Pons (tissue), 1 donor: ENCODE data around the gene FCRL6.

ENCODE experiments used
- DNase-seq: peaks from one replicate; pipeline ENCODE4 v3.0.0-alpha.2; 2016; ENCODE audit warnings: low spot score

The FCRL6 gene

DNA sequence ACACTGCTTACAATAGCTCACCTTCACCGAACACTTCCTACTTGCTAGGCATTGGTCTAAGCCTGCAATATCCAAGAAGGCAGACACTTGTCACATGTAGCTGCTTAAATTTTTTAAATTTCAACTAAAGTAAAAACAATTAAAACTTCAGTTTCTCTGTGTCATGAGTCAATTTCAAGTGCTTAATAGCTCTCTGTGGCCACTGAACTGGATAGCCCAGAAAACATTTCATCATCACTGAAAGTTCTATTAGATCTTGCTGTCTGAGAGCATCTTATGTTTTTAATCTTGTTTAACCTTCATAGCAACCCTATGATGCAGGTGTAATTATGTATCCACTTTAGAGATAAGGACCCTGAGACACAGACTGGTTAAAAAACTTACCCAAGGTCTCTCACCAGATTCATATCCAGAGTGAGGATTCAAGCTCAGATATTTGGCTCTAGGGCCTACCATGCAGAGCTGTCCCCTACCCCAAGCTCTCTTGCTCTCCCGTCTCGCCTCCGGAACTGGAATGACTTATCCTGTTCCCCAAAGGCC, 2.6 kb upstream of the FCRL6 start:
- DNase-seq, result no peak

DNA sequence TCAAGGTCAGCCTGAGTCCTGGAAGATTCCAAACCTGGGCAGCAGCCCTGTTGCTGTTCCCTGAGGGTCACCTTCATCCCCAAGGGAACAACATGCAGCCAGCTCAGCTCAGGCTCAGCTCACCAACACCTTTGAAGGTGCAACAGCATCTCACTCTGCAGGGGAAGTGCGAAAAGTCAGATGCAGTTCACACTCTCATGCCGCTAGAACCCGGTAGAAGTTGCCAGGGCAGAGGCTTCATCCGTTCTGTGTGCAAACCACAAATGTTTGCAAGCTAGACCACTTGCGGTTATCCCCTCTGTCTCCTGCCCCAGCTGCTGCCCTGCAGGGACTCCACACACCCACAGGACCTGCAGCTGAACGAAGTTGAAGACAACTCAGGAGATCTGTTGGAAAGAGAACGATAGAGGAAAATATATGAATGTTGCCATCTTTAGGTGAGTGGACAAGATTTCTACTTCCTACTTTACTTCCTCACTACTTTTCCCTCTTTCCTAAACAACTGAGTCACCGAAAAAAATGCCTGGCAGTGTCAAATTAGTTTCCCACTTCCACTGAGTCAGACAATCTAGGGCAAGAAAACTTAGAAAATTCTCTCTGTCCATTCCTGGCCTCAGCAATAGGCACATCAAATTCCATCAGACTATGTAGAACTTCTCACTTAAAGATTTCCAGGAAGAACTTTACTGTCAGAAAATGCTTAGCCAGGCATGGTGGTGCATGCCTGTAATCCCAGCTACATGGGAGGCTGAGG, 1.8 kb upstream of the FCRL6 start:
- no peak for DNase-seq

DNA sequence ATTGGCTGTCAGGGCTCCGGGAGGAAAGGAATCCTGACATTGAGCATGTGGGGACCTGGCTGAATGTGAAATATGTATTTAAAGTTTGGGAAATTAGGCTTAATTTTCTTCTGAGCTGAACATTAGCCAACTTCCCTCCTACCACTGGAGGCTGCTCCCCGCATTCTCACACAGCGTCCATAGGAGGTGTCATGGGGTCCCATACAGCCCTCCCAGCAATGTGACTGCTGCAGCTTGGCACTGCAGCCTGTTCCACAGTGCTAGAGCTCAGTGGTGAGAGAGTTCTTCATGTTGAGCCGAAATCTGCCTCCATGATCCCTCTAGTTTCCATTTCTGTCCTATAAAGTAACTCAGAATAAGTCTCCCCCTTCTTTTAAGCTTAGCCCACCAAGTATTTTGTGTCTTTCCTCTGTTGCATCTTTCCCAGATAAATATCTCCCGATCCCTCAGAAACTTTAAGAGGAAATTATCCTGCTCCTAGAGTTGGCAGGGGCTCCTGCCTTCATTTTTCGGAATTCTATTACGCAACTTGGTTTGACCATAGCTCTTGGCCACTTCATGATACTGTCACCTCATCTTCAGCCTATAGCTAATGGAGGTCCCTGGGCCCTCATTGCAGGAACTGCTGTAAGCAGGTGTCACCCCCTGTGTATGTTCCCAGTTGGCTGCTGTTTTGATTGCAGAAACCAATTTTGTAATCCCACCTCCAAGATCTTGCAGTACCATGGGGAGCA, 2.0 kb downstream of the FCRL6 start:
- DNase-seq, result no peak

DNA sequence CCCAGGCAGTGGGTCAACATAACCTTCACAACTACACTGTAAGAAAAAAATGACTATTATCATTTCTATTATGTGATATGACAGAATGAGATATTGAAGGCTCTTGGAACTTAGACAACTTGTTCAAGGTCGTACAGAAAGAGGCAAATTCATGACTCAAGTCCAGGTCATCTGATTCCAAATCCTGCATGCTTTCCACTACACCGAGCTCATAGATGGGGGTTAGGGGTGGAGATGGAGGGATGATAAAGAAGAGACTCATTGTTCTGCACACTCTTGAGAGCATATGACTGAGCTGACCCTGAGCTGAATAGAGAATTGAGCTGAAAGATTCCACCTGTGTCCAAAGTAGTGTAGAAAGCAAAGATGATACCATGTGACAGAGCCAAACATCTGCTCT, 2.8 kb downstream of the FCRL6 start:
- no peak for DNase-seq

DNA sequence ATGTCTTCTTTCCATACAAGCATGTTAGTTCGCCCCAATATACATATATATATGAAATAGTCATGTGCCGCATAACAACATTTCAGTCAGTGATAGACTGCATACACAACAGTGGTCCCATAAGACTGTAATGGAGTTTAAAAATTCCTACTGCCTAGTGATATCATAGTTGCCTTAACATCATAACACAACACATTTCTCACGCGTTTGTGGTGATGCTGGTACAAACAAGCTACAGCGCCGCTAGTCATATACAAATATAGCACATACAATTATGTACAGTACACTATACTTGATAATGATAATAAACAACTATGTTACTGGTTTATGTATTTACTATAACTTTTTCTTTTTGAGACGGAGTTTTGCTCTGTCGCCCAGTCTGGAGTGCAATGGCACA, 13.8 kb downstream of the FCRL6 start:
- DNase-seq, result no peak

DNA sequence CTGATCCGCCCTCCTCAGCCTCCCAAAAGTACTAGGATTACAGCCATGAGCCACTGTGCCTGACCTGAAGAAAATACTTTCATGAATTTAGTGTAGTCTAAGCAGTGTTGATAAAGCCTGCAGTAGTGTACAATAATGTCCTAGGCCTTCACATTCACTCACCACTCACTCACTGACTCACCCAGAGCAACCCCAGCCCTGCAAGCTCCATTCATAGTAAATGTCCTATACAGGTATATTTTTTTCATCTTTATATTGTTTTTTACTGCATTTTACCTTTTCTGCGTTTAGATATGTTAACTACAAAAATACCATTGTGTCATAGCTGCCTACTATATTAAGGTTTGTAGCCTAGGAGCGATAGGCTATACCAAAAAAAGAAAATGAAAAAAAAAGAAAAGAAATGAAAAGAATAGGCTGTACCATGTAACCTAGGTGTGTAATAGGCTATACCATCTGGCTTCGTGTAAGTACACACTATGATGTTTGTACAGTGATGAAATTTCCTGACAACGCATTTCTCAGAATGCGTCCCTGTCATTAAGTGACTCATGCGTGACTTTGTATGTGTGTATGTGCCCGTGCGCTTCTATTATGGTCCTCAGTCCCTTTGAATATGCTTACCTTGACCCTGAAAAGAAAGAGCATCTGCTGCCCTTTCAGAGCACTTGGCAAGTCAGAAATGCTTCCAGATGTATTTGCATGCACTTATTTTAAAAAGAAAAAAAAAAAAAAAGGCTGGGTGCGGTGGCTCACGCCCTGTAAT, 15.3 kb downstream of the FCRL6 start:
- no peak for DNase-seq

DNA sequence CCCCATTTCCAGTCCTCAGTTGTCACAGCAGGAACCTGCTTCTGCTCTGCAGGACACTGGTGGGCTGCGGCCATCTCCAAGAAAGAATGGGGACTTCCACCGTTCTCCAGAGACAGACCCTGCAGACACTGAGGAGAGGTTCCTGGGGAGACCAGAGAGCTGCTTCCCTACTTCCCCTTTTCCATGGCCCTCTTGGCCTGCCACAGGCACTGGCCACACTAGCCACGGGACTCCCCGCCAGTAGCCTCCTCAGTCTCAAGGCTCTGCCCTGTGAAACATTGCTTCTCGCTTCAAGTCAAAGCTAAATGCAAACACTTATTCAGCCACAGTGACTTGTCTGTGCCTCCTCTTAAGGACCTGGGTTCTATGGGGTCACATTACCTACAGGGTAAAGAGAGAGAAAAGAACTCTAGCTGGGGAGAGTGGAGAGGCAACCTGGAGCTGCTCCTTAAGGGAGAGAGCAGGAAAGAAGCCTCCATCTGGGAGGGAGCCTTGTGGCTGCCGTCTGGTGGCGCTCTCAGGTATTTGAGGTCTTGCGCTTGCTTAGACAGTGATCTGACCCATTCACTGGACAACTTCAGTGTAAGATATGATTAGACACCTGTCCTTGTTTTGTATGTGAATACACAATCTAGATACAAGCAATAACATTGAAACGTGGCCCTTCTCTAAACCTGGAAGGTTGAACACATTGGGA, 19.2 kb downstream of the FCRL6 start:
- no peak for DNase-seq

DNA sequence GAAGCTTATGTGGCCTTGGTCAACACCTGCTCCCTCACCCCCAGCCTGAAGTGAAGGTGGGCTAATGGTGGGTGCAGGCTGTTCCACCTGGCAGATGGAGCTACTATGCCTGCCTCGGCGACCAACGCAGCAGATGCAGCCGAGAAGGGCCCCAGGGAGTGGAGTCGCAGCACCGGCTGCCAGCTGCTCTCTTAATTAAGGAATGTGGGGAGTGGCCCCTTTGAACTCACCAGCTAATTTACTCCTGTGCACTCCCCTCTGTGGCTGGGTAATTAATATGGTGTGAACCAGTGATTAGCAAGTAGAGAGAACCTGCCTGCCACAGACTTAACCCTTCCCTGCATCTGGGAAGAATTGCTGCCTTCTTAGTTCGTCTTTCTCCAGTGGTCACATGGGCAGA, 21.2 kb downstream of the FCRL6 start:
- no peak for DNase-seq

DNA sequence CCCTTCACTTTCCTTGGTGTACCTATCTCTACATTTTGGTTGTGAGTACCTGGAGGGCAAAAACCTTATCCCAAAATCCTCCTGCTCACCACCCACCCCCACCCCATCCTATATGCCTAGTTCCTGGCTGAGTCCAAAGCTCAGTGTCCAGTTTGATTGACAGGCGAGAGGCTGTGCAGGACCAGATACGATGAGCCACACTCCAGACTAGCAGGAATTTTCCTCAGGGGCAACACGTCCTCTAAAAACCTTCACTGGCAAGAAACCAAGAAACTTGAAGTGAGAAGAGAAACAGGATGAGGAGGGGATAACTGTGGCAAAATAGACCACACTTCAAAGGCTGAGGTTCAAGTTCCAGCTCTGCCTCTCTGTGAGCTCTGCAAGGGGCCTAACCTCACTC, 23.4 kb downstream of the FCRL6 start:
- DNase-seq, result no peak

DNA sequence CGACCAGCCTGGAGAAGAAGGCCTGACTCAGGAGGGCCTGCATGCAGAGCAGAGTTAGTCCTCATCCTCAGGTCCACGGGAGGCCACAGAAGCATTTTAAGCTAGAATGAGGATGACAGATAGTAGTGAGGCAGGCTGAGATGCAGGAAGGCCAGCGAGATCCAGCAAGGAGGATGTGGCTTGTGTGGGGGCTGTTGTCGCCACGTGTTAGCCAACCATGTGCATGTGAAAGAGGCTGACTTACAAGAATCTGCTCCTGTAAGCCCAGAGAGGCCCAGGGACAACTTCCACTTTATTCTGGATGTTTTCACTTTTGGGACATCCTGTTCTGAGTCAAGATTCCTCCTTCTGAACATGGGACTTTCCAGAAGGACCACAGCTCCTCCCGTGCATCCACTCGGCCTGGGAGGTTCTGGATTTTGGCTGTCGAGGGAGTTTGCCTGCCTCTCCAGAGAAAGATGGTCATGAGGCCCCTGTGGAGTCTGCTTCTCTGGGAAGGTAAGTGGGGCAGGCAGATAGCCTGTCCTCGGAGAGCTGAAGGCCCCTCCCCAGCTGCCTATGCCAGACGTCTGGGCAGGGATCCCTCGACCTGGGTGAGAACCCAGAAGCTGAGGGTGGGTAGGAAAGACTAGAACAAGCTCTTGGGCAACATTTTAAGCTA, 24.4 kb downstream of the FCRL6 start, which contains the start of gene SLAMF8:
TSS of gene SLAMF8 (plus strand) at position 433 of the 661 bp plus-strand sequence. CDS start at position 459, 26 bp downstream.
- peak; percentile 54 for DNase-seq

DNA sequence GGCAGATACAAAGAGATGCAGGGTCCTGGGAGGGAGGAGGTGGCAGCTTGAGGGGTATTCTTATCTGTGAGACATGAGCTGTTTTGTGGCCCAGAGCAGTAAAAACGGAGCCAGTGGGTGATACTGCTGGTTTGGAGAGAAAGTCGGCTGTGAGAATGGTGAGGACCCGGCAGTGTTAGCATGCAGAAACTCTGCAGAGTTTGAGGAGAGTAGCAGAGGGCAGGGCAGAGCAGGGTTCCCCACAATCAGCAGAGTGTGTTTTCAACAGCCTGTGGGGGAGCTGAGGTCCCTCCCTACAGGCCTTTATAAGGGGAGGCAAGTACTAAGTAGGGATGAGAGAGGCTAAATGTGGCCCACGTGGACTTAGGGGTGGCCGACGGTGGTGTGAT, 24.9 kb downstream of the FCRL6 start:
- DNase-seq, result no peak

DNA sequence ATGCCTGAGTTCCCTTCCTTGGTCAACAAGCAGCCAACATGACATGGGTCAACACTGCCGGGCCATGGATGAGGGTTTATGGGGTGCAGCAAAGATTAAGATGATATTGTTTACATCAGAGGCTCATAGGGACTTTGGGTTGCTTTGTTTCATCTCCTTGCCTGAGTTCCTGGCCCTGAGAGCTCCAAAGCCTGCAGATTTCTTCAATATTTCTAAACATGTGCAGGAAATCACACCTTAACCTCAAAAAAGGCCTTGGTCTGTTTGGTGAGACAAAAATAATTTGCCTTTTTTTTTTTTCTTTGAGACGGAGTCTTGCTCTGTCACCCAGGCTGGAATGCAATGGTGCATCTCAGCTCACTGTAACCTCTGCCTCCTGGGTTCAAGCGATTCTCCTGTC, 25.4 kb downstream of the FCRL6 start:
- no peak for DNase-seq

DNA sequence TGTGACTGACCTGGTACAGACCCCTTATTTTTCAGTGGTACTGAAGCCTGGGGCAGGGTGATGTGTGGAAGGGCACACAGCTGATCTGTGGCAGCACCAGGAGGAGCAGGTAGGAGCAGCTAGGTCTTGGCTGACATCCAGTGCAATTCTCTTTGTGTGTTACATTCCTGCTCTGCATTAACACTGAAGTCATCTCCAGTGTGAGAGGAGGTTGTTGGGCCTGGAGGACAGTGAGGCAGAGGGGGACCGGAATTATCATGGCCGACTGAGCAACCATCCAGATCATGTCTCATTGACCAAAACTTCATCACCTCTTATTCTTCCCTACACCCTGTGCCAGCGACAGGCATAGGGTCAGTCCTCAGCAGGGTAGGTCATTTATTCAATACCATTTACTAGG, 26.0 kb downstream of the FCRL6 start:
- no peak for DNase-seq

DNA sequence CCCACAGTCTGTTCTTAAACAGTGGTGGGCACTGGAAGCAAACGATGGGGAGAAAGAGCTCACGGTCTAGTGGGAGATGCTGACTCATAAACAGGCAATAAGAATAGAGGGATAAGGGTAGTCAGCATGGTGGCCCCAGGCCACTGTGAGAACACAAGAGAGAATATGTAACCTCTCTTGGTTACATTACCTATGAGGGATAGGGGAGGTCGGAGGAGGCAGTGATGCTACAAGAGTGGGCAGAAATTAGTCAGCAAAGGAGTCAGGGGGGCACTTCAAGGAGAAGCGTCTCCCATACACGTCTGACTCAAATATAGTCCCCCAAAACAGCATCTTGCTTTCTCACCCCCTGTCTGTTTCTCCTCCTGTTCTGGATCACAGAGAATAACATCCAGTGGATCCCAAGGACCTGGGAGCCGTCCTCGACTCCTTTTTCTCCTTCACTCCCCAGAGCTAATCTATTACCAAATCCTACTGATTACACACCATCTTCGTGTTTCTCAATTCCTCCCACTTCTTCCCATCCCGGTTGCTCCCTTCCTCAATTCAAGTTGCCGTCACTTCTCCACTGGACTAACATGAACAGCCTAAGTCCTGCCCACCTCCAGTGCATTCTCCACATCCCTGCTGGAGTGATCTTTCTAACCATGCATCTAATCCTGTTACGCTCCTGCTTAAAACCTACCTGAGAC, 26.6 kb downstream of the FCRL6 start:
- peak; percentile 38 for DNase-seq

DNA sequence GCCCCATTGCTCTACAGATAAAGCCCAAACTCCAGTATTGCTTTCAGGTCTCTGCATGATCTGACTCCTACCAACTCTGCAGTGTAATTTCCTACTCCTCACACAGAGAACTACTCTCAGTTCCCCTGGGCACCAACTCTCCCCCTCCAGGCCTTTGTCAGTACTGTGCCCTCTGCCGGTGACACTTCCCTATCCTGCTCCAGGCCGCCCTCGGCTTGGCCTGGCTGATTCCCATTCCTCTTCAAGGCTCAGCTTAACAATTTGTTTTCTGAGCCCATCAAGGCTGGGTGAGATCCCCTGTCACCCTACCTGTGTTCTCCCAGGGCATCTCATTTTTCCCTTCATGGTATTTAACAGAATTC, 27.1 kb downstream of the FCRL6 start:
- peak; percentile 67 for DNase-seq

DNA sequence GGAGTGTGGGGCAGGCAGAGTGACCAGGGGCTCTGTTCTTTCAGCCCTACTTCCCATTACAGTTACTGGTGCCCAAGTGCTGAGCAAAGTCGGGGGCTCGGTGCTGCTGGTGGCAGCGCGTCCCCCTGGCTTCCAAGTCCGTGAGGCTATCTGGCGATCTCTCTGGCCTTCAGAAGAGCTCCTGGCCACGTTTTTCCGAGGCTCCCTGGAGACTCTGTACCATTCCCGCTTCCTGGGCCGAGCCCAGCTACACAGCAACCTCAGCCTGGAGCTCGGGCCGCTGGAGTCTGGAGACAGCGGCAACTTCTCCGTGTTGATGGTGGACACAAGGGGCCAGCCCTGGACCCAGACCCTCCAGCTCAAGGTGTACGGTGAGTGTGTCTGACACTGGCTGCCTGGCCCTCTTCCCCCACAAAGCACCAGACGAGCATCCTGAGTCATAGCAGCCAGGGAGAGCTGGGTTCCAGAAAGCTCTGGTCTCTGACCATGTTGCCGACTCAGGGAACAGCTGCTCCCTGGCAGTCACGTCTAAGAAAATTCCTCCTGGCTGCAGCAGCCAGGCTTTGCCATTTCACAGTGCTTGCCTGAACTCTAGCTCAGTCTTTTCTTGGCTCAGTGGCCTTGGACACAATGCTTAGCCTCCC, 27.8 kb downstream of the FCRL6 start:
- DNase-seq, result no peak

DNA sequence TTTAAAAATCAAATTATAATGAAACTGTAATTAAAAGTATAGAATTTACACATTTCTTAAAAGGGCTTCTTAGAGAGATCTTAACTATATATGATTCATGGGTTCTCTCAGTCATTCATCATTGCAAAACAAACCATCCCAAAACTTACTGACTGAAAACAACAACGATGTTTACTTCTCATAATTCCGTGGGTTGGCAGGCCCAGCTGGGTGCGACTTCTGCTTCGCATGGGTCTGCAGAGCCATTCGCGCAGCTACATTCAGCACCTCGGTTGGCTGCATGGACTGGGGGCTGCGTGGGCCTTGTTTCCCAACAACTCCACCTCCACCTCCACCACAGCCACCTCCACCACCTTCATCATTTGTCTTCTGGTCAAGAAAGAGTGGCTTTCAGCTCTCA, 28.6 kb downstream of the FCRL6 start:
- DNase-seq, result no peak

DNA sequence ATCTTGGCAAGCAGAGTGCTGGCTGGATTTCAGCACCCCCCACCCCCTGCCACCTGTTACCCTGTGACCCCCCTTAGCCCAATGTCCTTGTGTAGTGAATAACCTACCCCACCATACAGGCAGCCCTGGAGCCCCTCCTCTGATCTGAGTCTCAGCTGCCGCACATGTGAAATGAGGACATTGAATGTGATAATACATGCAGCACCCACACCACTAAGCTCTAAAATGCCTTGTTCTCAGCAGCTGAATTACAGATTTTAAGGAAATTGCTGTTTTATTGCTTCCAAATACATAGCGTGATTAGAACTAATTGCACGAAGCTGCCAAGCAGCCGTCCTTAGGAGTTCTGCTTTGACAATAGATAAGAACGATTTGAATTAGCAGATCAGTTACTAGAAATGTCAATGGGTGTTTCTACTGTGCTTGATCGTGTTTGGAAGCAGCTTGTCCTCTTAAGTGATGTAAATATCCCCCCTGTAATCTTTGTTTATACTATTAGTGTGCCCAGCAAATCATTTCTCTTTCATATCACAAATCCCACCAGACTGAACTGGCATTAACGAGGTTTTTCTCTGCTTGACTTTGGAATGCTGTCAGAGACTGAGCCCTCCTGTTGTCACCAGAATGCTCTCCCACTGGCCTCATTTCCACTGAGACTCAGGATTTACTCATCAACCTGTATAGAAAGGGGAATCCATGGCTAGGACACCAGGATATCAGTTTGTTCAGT, 29.4 kb downstream of the FCRL6 start:
- no peak for DNase-seq

DNA sequence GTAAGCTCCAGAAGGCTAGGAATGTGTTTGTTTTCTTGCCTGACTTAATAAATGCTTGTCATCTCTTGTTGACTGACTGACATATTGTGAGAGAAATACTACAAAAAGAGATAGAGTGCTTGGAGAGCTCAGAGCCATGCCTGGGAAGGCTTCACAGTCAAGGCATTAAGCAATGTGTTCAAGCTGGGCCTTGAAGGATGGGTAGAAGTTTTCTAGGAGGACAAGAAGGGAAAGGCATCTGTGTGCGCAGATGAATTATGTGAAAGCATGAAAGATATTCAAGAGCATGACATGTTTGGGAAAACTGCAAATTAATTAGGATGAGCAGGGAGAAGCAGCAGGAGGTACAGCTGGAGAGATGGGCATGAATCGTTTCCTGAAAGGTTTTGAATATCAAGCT, 30.1 kb downstream of the FCRL6 start:
- no peak for DNase-seq

DNA sequence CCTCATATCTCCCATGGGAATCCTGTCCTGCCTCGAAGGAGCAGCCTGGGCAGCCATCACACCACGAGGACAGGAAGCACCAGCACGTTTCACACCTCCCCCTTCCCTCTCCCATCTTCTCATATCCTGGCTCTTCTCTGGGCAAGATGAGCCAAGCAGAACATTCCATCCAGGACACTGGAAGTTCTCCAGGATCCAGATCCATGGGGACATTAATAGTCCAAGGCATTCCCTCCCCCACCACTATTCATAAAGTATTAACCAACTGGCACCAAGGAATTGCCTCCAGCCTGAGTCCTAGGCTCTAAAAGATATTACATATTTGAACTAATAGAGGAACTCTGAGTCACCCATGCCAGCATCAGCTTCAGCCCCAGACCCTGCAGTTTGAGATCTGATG, 33.2 kb downstream of the FCRL6 start:
- no peak for DNase-seq
